Psoas muscle (tissue), 8 donors: ENCODE data around the gene MED13L. TPM values are rescaled to one million over a fixed set of nuclear protein-coding genes. Genes with fewer than 3 reads are reported as not detected.

Experiments used
- ATAC-seq, 4 donors: fragments of 200-7000 bp; cut with Tn5 transposase; one replicate each; pipeline ENCODE4 v1.9.1; 2020; ENCODE audit warnings: moderate library complexity in 3 of 4, mild to moderate bottlenecking in 2 of 4
- DNase-seq, 2 donors: peaks; one replicate each; pipeline ENCODE4 v3.0.0-alpha.2; 2020
- H3K27ac ChIP-seq: fragments of 200-600 bp; one replicate; pipeline ENCODE4 v1.8.0; 2022
- H3K27me3 ChIP-seq, 3 donors: fragments of 200-600 bp in 1 of 3; one replicate each; pipeline versions ENCODE4 v1.6.1 to v1.8.0; 2013 to 2022; ENCODE audit warnings: low read length in 2 of 3, mild to moderate bottlenecking in 2 of 3, moderate library complexity in 1 of 3; ENCODE audit not compliant: insufficient read depth in 3 of 3
- H3K36me3 ChIP-seq, 2 donors: fragments of 200-600 bp in 1 of 2; one replicate each; pipeline versions ENCODE4 v1.6.1 to v1.8.0; 2013 to 2022; ENCODE audit warnings: low read depth in 1 of 2, mild to moderate bottlenecking in 1 of 2, moderate library complexity in 1 of 2; ENCODE audit not compliant: insufficient read depth in 1 of 2
- H3K4me1 ChIP-seq: fragments of 200-600 bp; one replicate; pipeline ENCODE4 v1.8.0; 2022
- H3K4me3 ChIP-seq: fragments of 200-600 bp; one replicate; pipeline ENCODE4 v1.8.0; 2022; ENCODE audit warnings: mild to moderate bottlenecking
- H3K9me3 ChIP-seq: fragments of 200-600 bp; one replicate; pipeline ENCODE4 v1.8.0; 2022
- WGBS, 3 donors: extraction: QIAGEN DNeasy Blood & Tissue Kit; methylation state at CpG; one replicate each; pipeline versions ENCODE4 v1.1.6 to v1.1.7; 2013; 5-methylcytosine and 5-hydroxymethylcytosine counted together
- intact Hi-C, 2 donors: fragments of 100-400 bp; cut with DNase I; formaldehyde crosslinking; loops; one replicate each; pipeline versions ENCODE4 v1.11.0 to v1.14.2; 2022
- polyA plus RNA-seq, 3 donors: library from polyadenylated mRNA; stranded (reverse); fragments of 200-250 nt; gene quantifications; one replicate each; pipeline ENCODE4 v1.2.3, GENCODE V29; 2013
- total RNA-seq, 4 donors: library from RNA; stranded (reverse); fragmentation: NEBNext Ultra II Directional in 2 of 4; extraction: Animal tissue kit (Norgen Biotek cat#: 25700) in 2 of 4; gene quantifications; one replicate each; pipeline versions ENCODE4 v1.2.1 to v1.2.4, GENCODE V29; 2021 to 2023
- TF ChIP-seq, protein P1 (sequence below): fragments of 200-600 bp; IDR thresholded peaks from one replicate; pipeline ENCODE4 v1.8.0; 2022; ENCODE audit warnings: antibody characterized with exemption
- donor health status: healthy with polysubstance abuse.
- donor health status: DM: no; HTN: no; CAD: no; lungs with moderate emphysema.
- donor health status: Bipolar disorder and iron deficiency.
- donor health status: healthy.
- donor health status: DM: yes; HTN: yes; CAD: no.
- donor health status: DM: no; HTN: no; CAD: no.
- donor health status: DM: no; HTN: no; CAD: no.
- donor health status: DM: yes; HTN: yes; CAD: no.

The MED13L gene
- total and polyA plus RNA-seq, 7 donors: 8.9 to 90.5 (median 72.5) TPM

- ATAC-seq (peak in 2 of 4 donors; percentile 30 to 42), DNase-seq (no peak)
- H3K27me3 ChIP-seq: no peaks in the 10 kb centered on the region
- 73 to 81% (median 78%) methylated on average over 22 to 23 of the region's 23 CpGs for WGBS, 3 donors
- H3K4me3 ChIP-seq: no peak overlapping the region
- TF ChIP-seq, protein P1, sequence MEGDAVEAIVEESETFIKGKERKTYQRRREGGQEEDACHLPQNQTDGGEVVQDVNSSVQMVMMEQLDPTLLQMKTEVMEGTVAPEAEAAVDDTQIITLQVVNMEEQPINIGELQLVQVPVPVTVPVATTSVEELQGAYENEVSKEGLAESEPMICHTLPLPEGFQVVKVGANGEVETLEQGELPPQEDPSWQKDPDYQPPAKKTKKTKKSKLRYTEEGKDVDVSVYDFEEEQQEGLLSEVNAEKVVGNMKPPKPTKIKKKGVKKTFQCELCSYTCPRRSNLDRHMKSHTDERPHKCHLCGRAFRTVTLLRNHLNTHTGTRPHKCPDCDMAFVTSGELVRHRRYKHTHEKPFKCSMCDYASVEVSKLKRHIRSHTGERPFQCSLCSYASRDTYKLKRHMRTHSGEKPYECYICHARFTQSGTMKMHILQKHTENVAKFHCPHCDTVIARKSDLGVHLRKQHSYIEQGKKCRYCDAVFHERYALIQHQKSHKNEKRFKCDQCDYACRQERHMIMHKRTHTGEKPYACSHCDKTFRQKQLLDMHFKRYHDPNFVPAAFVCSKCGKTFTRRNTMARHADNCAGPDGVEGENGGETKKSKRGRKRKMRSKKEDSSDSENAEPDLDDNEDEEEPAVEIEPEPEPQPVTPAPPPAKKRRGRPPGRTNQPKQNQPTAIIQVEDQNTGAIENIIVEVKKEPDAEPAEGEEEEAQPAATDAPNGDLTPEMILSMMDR: no peak
- H3K36me3 ChIP-seq: no peaks in the 10 kb centered on the region
- no peak overlapping the region for H3K27ac ChIP-seq
- H3K9me3 ChIP-seq: no peaks in the 10 kb centered on the region
- intact Hi-C loops: no loop called here
- H3K4me1 ChIP-seq: no peaks in the 10 kb centered on the region
Observed at GRCh38 chr12:116302166-116303058, 24.9 kb upstream of the MED13L start.

DNA sequence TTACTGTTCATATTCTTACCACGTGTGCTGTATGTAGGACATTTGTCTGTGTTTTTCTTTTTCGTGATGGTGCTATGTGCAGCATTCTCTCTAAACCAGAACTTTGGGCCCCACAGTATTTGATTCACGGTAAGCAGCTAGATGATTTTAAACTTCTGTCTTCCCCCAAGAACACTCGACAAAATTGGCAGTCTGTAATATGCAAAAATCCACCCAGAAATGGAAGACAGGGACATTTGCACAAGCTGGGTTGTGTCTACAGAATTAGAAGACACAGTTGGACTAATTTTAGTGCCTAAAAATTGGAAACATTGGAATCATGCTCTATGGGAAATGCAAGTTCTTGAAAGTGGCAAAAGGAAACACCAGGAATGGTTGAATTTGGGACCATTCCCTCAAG lies 24.1 kb upstream of the MED13L start:
- H3K4me3 ChIP-seq: no peak overlapping the region
- intact Hi-C loops: no loop called here
- H3K27ac ChIP-seq: no peak overlapping the region
- ATAC-seq (no peak), DNase-seq (no peak)
- H3K27me3 ChIP-seq: no peaks in the 10 kb centered on the region
- no peaks in the 10 kb centered on the region for H3K9me3 ChIP-seq
- WGBS, 3 donors: 91 to 95% (median 92%) methylated on average over 4 of the region's 4 CpGs
- TF ChIP-seq, protein P1: no peak
- H3K36me3 ChIP-seq: no peaks in the 10 kb centered on the region
- no peaks in the 10 kb centered on the region for H3K4me1 ChIP-seq

- H3K9me3 ChIP-seq: no peaks in the 10 kb centered on the region
- H3K36me3 ChIP-seq: no peaks in the 10 kb centered on the region
- intact Hi-C loops: no loop called here
- no peaks in the 10 kb centered on the region for H3K4me1 ChIP-seq
- H3K27me3 ChIP-seq: no peaks in the 10 kb centered on the region
- no peak for ATAC-seq
- DNase-seq: no peak
- H3K27ac ChIP-seq: no peak overlapping the region
- 54 to 68% (median 55%) methylated on average over 9 of the region's 9 CpGs for WGBS, 3 donors
- no peak overlapping the region for H3K4me3 ChIP-seq
- TF ChIP-seq, protein P1: no peak
Observed at GRCh38 chr12:116299665-116300328, 22.3 kb upstream of the MED13L start.

- Histone ChIP-seq H3K27me3 (no peaks in the 10 kb centered on the region), H3K4me1 (no peaks in the 10 kb centered on the region), H3K27ac (no peak overlapping the region), H3K9me3 (no peaks in the 10 kb centered on the region), H3K4me3 (no peak overlapping the region), H3K36me3 (no peaks in the 10 kb centered on the region)
- intact Hi-C loops: no loop called here
- ATAC-seq (no peak), DNase-seq (no peak)
- 88 to 89% (median 89%) methylated on average over 2 of the region's 2 CpGs for WGBS, 3 donors
- TF ChIP-seq, protein P1: no peak
Observed at GRCh38 chr12:116299064-116299463, 21.6 kb upstream of the MED13L start.
